ENCODE results near the gene KRT86. TPM values are rescaled to one million over a fixed set of nuclear protein-coding genes. Genes with fewer than 3 reads are reported as not detected.
A peak's percentile ranks its signal among the peaks of the same experiment; 100 is the strongest.

The KRT86 gene
- total and polyA plus RNA-seq, 3 donors from 2014 or later = 2.3 to 4.0 (median 3.2) TPM

DNA sequence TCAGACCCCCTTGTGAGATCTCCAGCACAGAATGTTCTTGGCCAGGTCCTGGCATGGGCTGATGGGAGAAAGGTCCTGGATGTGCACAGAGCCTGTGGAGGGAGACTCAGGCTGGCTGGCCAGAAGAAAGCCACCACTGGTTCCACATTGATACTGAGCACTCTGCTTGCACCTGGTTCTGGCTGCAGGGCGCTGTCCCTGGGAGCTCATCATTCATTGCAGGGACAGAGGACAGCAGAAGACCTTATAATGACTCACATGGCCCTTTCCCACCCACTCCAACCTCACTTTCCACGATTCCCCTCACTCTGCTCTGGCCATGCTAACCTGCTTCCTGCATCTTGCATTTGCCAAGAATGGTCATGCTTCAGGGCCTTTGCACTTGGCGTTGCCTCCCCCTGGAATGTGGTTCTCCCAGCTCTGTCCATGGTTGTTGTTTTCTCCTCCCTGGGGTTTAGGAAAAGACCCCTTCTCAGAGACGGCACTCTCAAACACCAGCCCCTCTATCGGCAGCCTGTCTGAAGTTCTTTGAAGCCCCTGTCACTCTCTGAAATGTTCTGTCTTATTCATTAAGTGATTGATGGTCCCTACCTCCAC lies 31.1 kb upstream of the KRT86 start:
- H3K27ac ChIP-seq = no peak overlapping the region
- intact Hi-C loops (cut with DNase I; ENCODE audit: low total_unique reads) = no loop called here
- TF ChIP-seq, protein P1, sequence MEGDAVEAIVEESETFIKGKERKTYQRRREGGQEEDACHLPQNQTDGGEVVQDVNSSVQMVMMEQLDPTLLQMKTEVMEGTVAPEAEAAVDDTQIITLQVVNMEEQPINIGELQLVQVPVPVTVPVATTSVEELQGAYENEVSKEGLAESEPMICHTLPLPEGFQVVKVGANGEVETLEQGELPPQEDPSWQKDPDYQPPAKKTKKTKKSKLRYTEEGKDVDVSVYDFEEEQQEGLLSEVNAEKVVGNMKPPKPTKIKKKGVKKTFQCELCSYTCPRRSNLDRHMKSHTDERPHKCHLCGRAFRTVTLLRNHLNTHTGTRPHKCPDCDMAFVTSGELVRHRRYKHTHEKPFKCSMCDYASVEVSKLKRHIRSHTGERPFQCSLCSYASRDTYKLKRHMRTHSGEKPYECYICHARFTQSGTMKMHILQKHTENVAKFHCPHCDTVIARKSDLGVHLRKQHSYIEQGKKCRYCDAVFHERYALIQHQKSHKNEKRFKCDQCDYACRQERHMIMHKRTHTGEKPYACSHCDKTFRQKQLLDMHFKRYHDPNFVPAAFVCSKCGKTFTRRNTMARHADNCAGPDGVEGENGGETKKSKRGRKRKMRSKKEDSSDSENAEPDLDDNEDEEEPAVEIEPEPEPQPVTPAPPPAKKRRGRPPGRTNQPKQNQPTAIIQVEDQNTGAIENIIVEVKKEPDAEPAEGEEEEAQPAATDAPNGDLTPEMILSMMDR (IDR thresholded peaks at IDR 0.05) = no peak
- no peak for TF ChIP-seq POLR2A (IDR thresholded peaks at IDR 0.05)
- WGBS, 2 donors = 77 to 84% methylated on average over 5 of the region's 5 CpGs
- no peaks in the 10 kb centered on the region for H3K9me3 ChIP-seq
- DNase-seq = no peak
- H3K4me1 ChIP-seq = no peaks in the 10 kb centered on the region
- no peaks in the 10 kb centered on the region for H3K27me3 ChIP-seq
- no peak overlapping the region for H3K4me3 ChIP-seq
- no peaks in the 10 kb centered on the region for H3K36me3 ChIP-seq (ENCODE audit: low read depth, missing control alignments)

DNA sequence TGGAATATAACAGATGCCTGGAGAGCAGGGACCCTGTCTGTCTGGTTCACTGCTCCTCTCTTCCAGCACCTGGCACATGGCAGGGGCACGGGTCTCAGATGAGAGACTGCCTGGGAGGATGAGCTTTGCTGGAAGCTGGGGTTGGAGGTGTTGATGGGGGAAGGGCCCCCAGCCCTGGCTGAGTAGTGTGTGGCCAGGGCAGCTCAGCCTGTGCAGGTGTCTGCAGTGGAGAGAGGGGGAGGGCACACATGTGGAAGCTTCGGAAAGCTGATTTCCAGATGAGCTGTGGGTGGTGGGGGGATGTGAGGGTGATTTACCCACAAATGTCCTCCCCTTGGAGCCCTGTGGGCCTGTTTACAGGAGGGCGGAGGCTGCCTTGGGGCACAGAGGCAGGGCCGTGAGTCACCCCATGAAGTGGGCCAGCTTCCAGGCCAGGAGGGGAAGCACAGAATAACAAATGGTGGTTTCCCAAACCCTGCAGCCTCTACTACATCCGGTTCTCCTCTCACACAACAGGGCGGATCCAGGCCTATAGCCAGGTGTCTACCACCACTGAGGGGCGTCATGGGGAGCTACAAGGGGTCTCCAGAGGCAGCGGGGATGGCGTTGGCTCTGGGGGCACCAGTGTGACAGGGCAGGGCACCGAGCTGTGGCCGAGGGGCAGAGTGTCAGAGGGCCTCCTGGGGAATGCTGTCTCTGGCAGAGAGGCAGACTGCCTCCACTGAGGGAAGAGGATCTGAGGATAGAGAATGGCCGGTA lies 30.4 kb upstream of the KRT86 start:
- intact Hi-C loops (cut with DNase I; ENCODE audit: low total_unique reads) = no loop called here
- Histone ChIP-seq H3K27me3 (no peaks in the 10 kb centered on the region), H3K4me1 (no peaks in the 10 kb centered on the region), H3K27ac (no peak overlapping the region), H3K4me3 (no peak overlapping the region), H3K9me3 (no peaks in the 10 kb centered on the region), H3K36me3 (ENCODE audit: low read depth, missing control alignments) (no peaks in the 10 kb centered on the region)
- 79 to 82% methylated on average over 11 to 12 of the region's 12 CpGs for whole genome bisulfite sequencing, 2 donors
- peak; percentile 21 for DNase-seq
- TF ChIP-seq POLR2A (IDR thresholded peaks at IDR 0.05) = no peak
- TF ChIP-seq, protein P1 (IDR thresholded peaks at IDR 0.05) = no peak

DNA sequence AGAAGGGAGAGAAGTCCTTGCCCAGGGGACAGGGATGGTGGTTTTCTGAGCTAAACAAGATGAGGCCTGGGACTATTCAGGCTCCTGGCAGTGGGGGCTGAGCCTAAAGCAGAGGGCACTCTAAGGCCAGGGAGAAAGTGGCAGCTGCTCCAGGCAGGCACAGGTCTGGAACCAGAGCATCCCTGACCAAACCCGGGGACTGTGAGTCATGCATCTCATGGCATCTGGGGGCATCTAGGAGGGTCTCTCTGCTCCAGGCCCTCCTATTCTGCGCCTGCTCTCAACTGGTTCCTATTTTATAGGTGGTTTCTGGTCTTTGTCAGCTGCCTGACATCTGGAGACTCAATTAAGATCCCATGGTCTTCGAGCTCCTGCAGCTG lies 29.8 kb upstream of the KRT86 start:
- intact Hi-C loops (cut with DNase I; ENCODE audit: low total_unique reads) = no loop called here
- H3K36me3 ChIP-seq (ENCODE audit: low read depth, missing control alignments) = no peaks in the 10 kb centered on the region
- WGBS, 2 donors = 84 to 85% methylated on average over 3 of the region's 3 CpGs
- H3K27me3 ChIP-seq = no peaks in the 10 kb centered on the region
- H3K4me3 ChIP-seq = no peak overlapping the region
- H3K9me3 ChIP-seq = no peaks in the 10 kb centered on the region
- no peak for DNase-seq
- H3K27ac ChIP-seq = no peak overlapping the region
- H3K4me1 ChIP-seq = no peaks in the 10 kb centered on the region
- TF ChIP-seq, protein P1 (IDR thresholded peaks at IDR 0.05) = no peak
- TF ChIP-seq POLR2A (IDR thresholded peaks at IDR 0.05) = no peak

DNA sequence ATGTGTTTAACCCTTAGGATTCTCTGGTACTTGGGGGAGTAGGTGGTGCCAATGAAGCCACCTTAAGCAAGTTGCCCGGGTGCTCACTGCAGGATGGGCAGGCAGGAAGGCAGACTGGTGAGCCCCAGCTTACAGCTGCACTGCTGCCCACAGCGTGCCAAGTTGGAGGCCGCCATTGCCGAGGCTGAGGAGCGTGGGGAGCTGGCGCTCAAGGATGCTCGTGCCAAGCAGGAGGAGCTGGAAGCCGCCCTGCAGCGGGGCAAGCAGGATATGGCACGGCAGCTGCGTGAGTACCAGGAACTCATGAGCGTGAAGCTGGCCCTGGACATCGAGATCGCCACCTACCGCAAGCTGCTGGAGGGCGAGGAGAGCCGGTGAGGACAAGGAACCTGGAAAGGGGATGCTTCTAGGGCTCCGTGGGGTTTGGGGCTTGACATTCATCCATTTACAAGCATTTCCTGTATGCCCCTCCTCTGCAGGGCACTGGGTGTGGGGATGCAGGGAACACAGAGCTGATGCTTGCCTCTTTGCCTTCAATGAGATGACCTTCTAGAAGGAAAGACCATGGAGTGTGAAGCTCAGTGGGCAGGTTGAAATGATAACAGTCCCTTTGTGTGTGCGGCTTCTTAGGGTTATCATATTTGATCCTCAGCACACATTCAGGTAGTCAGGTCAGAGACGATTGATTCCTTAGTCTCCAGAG lies 29.0 kb upstream of the KRT86 start:
- WGBS, 2 donors = 92 to 95% methylated on average over 19 to 20 of the region's 20 CpGs
- H3K4me1 ChIP-seq = no peaks in the 10 kb centered on the region
- no peak for TF ChIP-seq POLR2A (IDR thresholded peaks at IDR 0.05)
- TF ChIP-seq, protein P1 (IDR thresholded peaks at IDR 0.05) = no peak
- intact Hi-C loops (cut with DNase I; ENCODE audit: low total_unique reads) = no loop called here
- no peaks in the 10 kb centered on the region for H3K9me3 ChIP-seq
- H3K27me3 ChIP-seq = no peaks in the 10 kb centered on the region
- no peaks in the 10 kb centered on the region for H3K36me3 ChIP-seq (ENCODE audit: low read depth, missing control alignments)
- no peak for DNase-seq
- H3K27ac ChIP-seq = no peak overlapping the region
- no peak overlapping the region for H3K4me3 ChIP-seq
